ENCODE measurements around the gene LGI4. TPM values are rescaled to one million over a fixed set of nuclear protein-coding genes. Genes with fewer than 3 reads are reported as not detected.
A peak's percentile ranks its signal among the peaks of the same experiment; 100 is the strongest.

Gene LGI4
- 5.2 TPM for total RNA-seq

DNA sequence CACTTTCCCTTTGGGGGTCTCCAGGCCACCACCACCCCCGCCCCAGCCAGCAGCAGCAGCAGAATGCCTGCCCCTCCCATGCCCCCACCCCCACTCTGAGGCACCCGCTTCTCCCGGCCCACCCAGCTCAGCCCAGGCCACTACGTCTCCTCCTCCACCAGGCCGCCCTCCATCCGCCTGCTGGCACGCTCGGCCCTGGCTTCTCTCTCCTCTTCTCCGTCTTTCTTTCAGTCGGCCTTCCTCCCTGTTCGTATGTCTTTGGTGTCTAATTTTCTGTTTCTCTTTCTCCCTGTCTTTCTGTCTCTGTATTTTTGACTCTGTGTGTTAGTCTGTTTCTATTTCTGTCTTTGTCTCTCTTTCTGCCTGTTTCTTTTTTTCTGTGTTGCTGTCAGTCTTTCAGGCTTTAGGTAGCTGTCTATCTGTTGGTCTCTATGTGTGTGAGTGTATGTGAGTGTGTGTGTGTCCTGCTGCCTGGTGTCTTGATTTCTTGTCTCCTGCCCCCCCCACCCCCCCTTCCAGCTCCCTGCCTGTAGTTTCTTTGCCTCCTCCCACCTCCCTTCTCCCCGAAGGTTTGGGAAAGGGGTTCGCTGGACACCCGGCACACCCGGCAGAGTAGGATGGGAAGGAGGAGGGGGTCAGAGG is at the start of gene LGI4:
LGI4 (minus strand) TSS at position 459 of the 642 bp plus-strand sequence; CDS start at position 80, 379 bp downstream.
- Histone ChIP-seq H3K9me3 (ENCODE audit: control insufficient read depth in 3 of 3, low read length in 3 of 3) (no peaks in the 10 kb centered on the region), H3K27ac (ENCODE audit: low read depth, low read length) (peak within 1 kb of the TSS; percentile 79), H3K36me3 (ENCODE audit: control insufficient read depth in 3 of 3, insufficient read depth in 3 of 3, low read length in 3 of 3) (peaks cover 0 to 5% (median 4%) of the 10 kb centered on the region in 3 donors), H3K27me3 (ENCODE audit: control insufficient read depth in 3 of 3, insufficient read depth in 3 of 3, low read length in 3 of 3) (no peaks in the 10 kb centered on the region), H3K9ac (ENCODE audit: low read depth in 1 of 3, low read length in 3 of 3) (peak within 1 kb of the TSS; percentile 43 to 73 (median 70)), H3K4me3 (ENCODE audit: low read length in 3 of 3) (peak within 1 kb of the TSS; percentile 54 to 57 (median 56)), H3K4me1 (ENCODE audit: control insufficient read depth in 3 of 3, insufficient read depth in 3 of 3, low read length in 3 of 3) (peaks cover 27 to 62% (median 48%) of the 10 kb centered on the region in 3 donors)

DNA sequence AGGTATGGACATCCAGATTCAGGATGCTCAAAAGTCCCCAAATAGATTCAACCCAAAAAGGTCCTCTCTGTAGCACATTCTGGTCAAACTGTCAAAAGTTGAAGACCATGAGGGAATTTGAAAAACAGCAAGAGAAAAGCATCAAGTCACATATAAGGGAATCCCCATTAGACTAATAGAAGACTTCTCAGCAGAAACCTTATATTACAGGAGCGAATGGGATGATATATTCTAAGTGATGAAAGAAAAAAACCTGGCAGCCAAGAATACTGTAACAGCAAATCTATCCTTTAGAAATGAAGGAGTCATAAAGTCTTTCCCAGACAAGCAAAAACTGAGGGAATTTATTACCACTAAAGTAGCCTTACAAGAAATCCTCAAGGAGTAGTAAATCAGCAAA is 49.4 kb upstream of the LGI4 start:
- Histone ChIP-seq H3K27me3 (ENCODE audit: control insufficient read depth in 3 of 3, insufficient read depth in 3 of 3, low read length in 3 of 3) (peaks cover 0 to under 1% (median 0%) of the 10 kb centered on the region in 3 donors), H3K9me3 (ENCODE audit: control insufficient read depth in 3 of 3, low read length in 3 of 3) (no peaks in the 10 kb centered on the region), H3K4me1 (ENCODE audit: control insufficient read depth in 3 of 3, insufficient read depth in 3 of 3, low read length in 3 of 3) (no peaks in the 10 kb centered on the region), H3K36me3 (ENCODE audit: control insufficient read depth in 3 of 3, insufficient read depth in 3 of 3, low read length in 3 of 3) (no peaks in the 10 kb centered on the region), H3K27ac (ENCODE audit: low read depth, low read length) (no peak overlapping the region), H3K4me3 (ENCODE audit: low read length in 3 of 3) (no peak overlapping the region), H3K9ac (ENCODE audit: low read depth in 1 of 3, low read length in 3 of 3) (no peak overlapping the region)

DNA sequence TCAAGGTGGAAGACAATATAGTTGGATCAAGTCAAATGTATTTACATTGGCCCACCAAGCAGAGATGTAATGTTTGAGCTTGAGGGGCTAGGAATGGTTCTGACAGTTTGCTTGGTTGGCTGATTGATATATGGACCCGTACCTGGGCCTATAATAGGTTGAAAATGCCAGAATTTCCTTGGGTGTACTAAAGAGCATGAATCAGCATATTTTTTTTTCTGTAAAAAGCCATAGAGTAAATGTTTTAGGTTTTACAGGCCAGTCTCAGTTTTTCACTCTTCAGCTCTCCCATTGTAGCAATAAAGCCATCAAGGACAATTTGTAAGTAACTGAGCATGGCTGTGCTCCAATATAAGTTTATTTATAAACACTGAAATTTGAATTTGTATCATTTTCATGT is 46.5 kb upstream of the LGI4 start:
- no peaks in the 10 kb centered on the region for H3K36me3 ChIP-seq (ENCODE audit: control insufficient read depth in 3 of 3, insufficient read depth in 3 of 3, low read length in 3 of 3)
- no peak overlapping the region for H3K4me3 ChIP-seq (ENCODE audit: low read length in 3 of 3)
- no peaks in the 10 kb centered on the region for H3K9me3 ChIP-seq (ENCODE audit: control insufficient read depth in 3 of 3, low read length in 3 of 3)
- no peak overlapping the region for H3K9ac ChIP-seq (ENCODE audit: low read depth in 1 of 3, low read length in 3 of 3)
- H3K4me1 ChIP-seq (ENCODE audit: control insufficient read depth in 3 of 3, insufficient read depth in 3 of 3, low read length in 3 of 3): no peaks in the 10 kb centered on the region
- H3K27ac ChIP-seq (ENCODE audit: low read depth, low read length): no peak overlapping the region
- H3K27me3 ChIP-seq (ENCODE audit: control insufficient read depth in 3 of 3, insufficient read depth in 3 of 3, low read length in 3 of 3): peaks cover 0 to 2% (median 0%) of the 10 kb centered on the region in 3 donors

DNA sequence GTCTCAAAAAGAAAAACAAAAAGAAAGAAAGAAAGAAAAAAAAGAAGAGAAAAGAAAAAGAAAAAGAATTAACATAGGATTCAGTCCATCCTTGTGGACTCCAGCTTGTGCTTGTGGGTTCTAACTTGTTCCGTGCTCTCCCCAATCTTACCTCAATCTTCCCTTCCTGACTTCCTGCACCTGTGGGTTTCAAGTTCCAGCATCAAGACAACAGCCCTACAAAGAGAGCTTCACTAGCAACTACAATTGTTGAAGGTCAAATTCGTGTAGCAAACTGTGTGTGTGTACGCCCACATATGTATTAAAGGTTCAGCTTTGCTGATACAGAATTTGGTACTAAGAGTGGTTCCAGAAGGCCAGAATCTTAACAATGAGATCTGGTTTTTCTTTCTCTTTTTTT is 45.0 kb upstream of the LGI4 start:
- no peaks in the 10 kb centered on the region for H3K36me3 ChIP-seq (ENCODE audit: control insufficient read depth in 3 of 3, insufficient read depth in 3 of 3, low read length in 3 of 3)
- H3K4me3 ChIP-seq (ENCODE audit: low read length in 3 of 3): no peak overlapping the region
- no peaks in the 10 kb centered on the region for H3K9me3 ChIP-seq (ENCODE audit: control insufficient read depth in 3 of 3, low read length in 3 of 3)
- H3K9ac ChIP-seq (ENCODE audit: low read depth in 1 of 3, low read length in 3 of 3): no peak overlapping the region
- H3K27ac ChIP-seq (ENCODE audit: low read depth, low read length): no peak overlapping the region
- H3K4me1 ChIP-seq (ENCODE audit: control insufficient read depth in 3 of 3, insufficient read depth in 3 of 3, low read length in 3 of 3): no peaks in the 10 kb centered on the region
- H3K27me3 ChIP-seq (ENCODE audit: control insufficient read depth in 3 of 3, insufficient read depth in 3 of 3, low read length in 3 of 3): peaks cover 0 to 2% (median 0%) of the 10 kb centered on the region in 3 donors

DNA sequence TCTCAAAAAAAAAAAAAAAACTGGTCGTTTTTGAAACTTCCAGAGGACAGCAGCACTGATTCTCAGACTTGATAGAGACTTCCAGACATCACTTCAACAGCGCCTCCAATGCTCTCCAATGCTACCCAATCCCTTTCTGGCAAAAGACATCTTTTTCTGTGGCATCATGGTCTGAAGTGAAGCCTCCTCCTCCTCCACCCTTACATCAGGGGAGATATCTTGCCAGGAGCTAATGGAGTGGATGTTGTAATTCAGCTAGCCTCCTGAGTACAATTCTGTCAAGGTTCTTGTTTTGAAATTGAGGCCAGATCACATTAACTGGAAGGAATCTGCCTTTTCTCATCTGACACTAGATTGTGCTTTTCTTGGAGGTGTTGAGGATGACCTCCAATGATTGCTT is 43.8 kb upstream of the LGI4 start:
- no peak overlapping the region for H3K4me3 ChIP-seq (ENCODE audit: low read length in 3 of 3)
- H3K9me3 ChIP-seq (ENCODE audit: control insufficient read depth in 3 of 3, low read length in 3 of 3): no peaks in the 10 kb centered on the region
- H3K36me3 ChIP-seq (ENCODE audit: control insufficient read depth in 3 of 3, insufficient read depth in 3 of 3, low read length in 3 of 3): no peaks in the 10 kb centered on the region
- H3K27me3 ChIP-seq (ENCODE audit: control insufficient read depth in 3 of 3, insufficient read depth in 3 of 3, low read length in 3 of 3): peaks cover 0 to 3% (median 2%) of the 10 kb centered on the region in 3 donors
- H3K27ac ChIP-seq (ENCODE audit: low read depth, low read length): no peak overlapping the region
- H3K4me1 ChIP-seq (ENCODE audit: control insufficient read depth in 3 of 3, insufficient read depth in 3 of 3, low read length in 3 of 3): no peaks in the 10 kb centered on the region
- no peak overlapping the region for H3K9ac ChIP-seq (ENCODE audit: low read depth in 1 of 3, low read length in 3 of 3)

DNA sequence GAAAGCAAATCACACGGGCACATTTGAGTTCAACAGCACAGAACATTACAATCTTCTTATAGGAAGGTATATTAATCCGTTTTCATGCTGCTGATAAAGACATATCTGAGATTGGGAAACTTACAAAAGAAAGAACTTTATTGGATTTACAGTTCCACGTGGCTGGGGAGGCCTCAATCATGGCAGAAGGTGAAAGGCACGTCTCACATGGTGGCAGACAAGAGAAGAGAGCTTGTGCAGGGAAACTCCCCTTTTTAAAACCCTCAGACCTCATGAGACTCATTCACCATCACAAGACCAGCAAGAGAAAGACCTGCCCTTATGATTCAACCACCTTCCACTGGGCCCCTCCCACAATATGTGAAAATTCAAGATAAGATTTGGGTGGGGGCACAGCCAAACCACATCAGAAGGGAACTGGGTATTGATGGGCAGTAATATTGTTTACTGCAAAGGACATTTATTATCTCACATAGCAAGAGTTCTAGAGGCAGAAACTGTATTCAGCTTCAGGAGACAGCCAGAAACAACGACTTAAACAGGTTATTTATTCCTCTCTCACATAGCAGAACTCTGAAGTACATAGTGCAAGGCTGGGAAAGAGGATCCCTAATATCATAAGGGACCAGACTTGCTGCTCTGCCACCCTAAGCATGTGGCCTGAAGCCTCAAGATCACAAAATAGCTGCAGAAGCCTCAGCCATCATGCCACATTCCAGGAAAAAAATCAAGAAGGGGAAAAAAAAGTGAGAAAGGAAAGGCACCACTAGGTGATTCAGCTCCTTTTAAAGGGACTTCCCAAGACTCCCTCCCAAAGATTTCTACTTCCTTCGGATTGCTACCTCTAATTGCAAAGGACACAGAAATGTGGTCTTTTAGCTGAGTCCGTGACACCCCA is 42.8 kb upstream of the LGI4 start:
- no peaks in the 10 kb centered on the region for H3K4me1 ChIP-seq (ENCODE audit: control insufficient read depth in 3 of 3, insufficient read depth in 3 of 3, low read length in 3 of 3)
- H3K27me3 ChIP-seq (ENCODE audit: control insufficient read depth in 3 of 3, insufficient read depth in 3 of 3, low read length in 3 of 3): peaks cover 0 to 3% (median 2%) of the 10 kb centered on the region in 3 donors

DNA sequence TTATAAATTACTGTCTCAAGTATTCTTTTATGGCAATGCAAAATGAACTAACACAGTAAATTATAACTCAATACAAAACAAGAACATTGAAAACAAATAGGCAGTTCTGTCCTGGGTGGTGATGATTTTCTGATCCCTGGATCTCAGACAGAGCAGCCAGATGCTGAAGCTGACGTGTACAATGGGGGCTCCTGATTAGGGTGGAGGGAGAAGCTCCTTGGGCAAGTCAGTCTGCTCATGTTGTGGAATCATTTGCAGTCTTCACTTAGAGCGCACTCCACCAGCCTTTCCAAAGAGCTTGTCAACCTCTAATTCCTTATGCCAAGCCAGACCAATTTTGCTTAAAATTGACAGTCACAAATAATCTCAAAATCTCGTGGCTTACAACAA is 41.3 kb upstream of the LGI4 start:
- H3K9ac ChIP-seq (ENCODE audit: low read depth in 1 of 3, low read length in 3 of 3): no peak overlapping the region
- no peak overlapping the region for H3K4me3 ChIP-seq (ENCODE audit: low read length in 3 of 3)
- no peaks in the 10 kb centered on the region for H3K9me3 ChIP-seq (ENCODE audit: control insufficient read depth in 3 of 3, low read length in 3 of 3)
- no peaks in the 10 kb centered on the region for H3K36me3 ChIP-seq (ENCODE audit: control insufficient read depth in 3 of 3, insufficient read depth in 3 of 3, low read length in 3 of 3)
- H3K4me1 ChIP-seq (ENCODE audit: control insufficient read depth in 3 of 3, insufficient read depth in 3 of 3, low read length in 3 of 3): no peaks in the 10 kb centered on the region
- peaks cover 0 to 3% (median 2%) of the 10 kb centered on the region in 3 donors for H3K27me3 ChIP-seq (ENCODE audit: control insufficient read depth in 3 of 3, insufficient read depth in 3 of 3, low read length in 3 of 3)
- H3K27ac ChIP-seq (ENCODE audit: low read depth, low read length): no peak overlapping the region

More for the DNA sequence above, 42.8 kb upstream of the LGI4 start:
- Histone ChIP-seq H3K36me3 (ENCODE audit: control insufficient read depth in 3 of 3, insufficient read depth in 3 of 3, low read length in 3 of 3) (no peaks in the 10 kb centered on the region), H3K27ac (ENCODE audit: low read depth, low read length) (no peak overlapping the region), H3K9ac (ENCODE audit: low read depth in 1 of 3, low read length in 3 of 3) (no peak overlapping the region), H3K9me3 (ENCODE audit: control insufficient read depth in 3 of 3, low read length in 3 of 3) (no peaks in the 10 kb centered on the region), H3K4me3 (ENCODE audit: low read length in 3 of 3) (no peak overlapping the region)

DNA sequence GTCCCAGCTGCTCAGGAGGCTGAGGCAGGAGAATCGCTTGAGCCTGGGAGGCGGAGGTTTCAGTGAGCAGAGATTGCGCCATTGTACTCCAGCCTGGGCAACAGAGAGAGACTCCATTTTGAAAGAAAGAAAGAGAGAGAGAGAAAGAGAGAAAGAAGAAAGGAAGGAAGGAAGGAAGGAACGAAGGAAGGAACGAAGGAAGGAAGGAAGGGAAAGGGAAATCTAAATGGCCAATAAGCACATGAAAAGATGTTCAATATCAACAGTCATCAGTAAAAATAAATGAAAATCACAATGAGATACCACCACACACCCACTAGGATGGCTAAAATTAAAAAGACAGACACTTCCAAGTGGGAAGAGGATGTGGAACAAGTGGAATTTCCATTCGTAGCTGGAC is 39.4 kb upstream of the LGI4 start:
- peaks cover 0 to 3% (median under 1%) of the 10 kb centered on the region in 3 donors for H3K27me3 ChIP-seq (ENCODE audit: control insufficient read depth in 3 of 3, insufficient read depth in 3 of 3, low read length in 3 of 3)
- H3K27ac ChIP-seq (ENCODE audit: low read depth, low read length): no peak overlapping the region
- H3K36me3 ChIP-seq (ENCODE audit: control insufficient read depth in 3 of 3, insufficient read depth in 3 of 3, low read length in 3 of 3): no peaks in the 10 kb centered on the region
- H3K4me3 ChIP-seq (ENCODE audit: low read length in 3 of 3): no peak overlapping the region
- H3K9me3 ChIP-seq (ENCODE audit: control insufficient read depth in 3 of 3, low read length in 3 of 3): no peaks in the 10 kb centered on the region
- H3K4me1 ChIP-seq (ENCODE audit: control insufficient read depth in 3 of 3, insufficient read depth in 3 of 3, low read length in 3 of 3): no peaks in the 10 kb centered on the region
- H3K9ac ChIP-seq (ENCODE audit: low read depth in 1 of 3, low read length in 3 of 3): no peak overlapping the region

DNA sequence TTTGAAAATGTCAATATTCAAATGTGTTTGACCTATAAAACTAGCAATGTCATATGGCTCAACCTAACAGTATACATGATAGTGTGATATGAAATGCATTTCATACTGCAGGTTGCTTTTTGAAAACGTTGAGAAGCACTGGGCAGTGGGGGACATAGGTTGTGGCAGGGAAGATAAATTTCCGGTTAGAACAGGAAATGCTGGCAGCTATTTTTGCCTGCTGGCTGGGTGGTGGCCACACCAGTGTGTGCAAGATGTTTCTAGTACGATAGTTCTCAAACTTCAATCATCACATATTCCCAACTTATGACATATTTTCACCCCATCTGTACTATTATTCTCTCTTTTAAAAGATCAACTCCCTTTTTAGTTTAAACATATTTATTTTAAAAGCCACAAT is 36.9 kb upstream of the LGI4 start:
- Histone ChIP-seq H3K36me3 (ENCODE audit: control insufficient read depth in 3 of 3, insufficient read depth in 3 of 3, low read length in 3 of 3) (peaks cover 0 to under 1% (median under 1%) of the 10 kb centered on the region in 3 donors), H3K4me3 (ENCODE audit: low read length in 3 of 3) (no peak overlapping the region), H3K9me3 (ENCODE audit: control insufficient read depth in 3 of 3, low read length in 3 of 3) (peaks cover 0 to under 1% (median under 1%) of the 10 kb centered on the region in 3 donors), H3K4me1 (ENCODE audit: control insufficient read depth in 3 of 3, insufficient read depth in 3 of 3, low read length in 3 of 3) (no peaks in the 10 kb centered on the region), H3K9ac (ENCODE audit: low read depth in 1 of 3, low read length in 3 of 3) (no peak overlapping the region), H3K27ac (ENCODE audit: low read depth, low read length) (no peak overlapping the region), H3K27me3 (ENCODE audit: control insufficient read depth in 3 of 3, insufficient read depth in 3 of 3, low read length in 3 of 3) (peaks cover 0 to 3% (median 0%) of the 10 kb centered on the region in 3 donors)

Measured in skeletal muscle tissue (tissue), 4 donors.